ENCODE measurements around the gene TMEM263. TPM values are rescaled to one million over a fixed set of nuclear protein-coding genes. Genes with fewer than 3 reads are reported as not detected.

Gene TMEM263
- total RNA-seq, 1 experiment from 2014 or later, result 11.8 TPM

DNA sequence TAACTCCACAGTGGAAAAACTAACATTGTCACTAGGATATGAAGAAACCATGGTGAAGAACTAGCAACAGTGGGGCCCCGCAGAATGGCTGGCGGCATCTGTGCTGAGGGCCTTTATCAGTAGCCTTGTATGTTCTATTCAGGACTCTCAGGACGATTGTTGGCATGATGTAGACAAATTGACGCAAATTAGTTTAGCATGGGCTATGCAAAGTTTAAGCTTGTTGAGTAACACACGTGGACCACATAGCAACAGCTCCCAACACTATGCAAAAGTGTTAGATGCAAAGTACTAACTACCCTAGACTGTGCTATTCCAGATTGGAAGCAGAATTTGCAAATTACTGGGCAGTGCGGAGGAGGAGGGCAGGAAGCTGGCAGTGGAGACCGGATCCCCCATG is 38.2 kb upstream of the TMEM263 start:
- Mint-ChIP-seq H3K36me3 (ENCODE audit: insufficient read depth in 1 of 3, low read depth in 3 of 3) (no peaks in the 10 kb centered on the region), H3K27ac (no peak overlapping the region), H3K4me3 (no peak overlapping the region), H3K4me1 (peaks cover 30 to 31% of the 10 kb centered on the region in 2 experiments), H3K9me3 (no peaks in the 10 kb centered on the region), H3K27me3 (ENCODE audit: low read depth) (peaks cover 2% of the 10 kb centered on the region)
- Histone ChIP-seq H3K14ac (ENCODE audit: insufficient read depth, low read length) (no peak overlapping the region), H3T11ph (ENCODE audit: low read length) (no peak overlapping the region), H2BK15ac (ENCODE audit: low read depth, low read length) (no peak overlapping the region), H3K79me2 (ENCODE audit: insufficient read depth, low read length) (no peaks in the 10 kb centered on the region), H2BK5ac (ENCODE audit: insufficient read length, low read length) (no peak overlapping the region), H3K23me2 (ENCODE audit: insufficient read length, low read depth, low read length, poor library complexity, severe bottlenecking) (no peaks in the 10 kb centered on the region), H3K27ac (ENCODE audit: insufficient read length, low read depth, low read length) (no peak overlapping the region), H3K27me3 (ENCODE audit: insufficient read depth, low read length) (no peaks in the 10 kb centered on the region), H2AK5ac (ENCODE audit: insufficient read length, low read length) (no peak overlapping the region), H3K9ac (ENCODE audit: extremely low read depth, insufficient read length, low read length) (no peak overlapping the region), H4K8ac (replicated peaks; ENCODE audit: insufficient read length, low read depth, low read length) (no peak overlapping the region), H3K18ac (ENCODE audit: insufficient read length, low read depth, low read length) (no peak overlapping the region), H3K4me1 (ENCODE audit: insufficient read depth, low read length) (no peaks in the 10 kb centered on the region; the same call in 1 of the 2 replicates), H2AFZ (ENCODE audit: low read length) (no peak overlapping the region), H3K23ac (ENCODE audit: insufficient read length, low read depth, low read length) (no peak overlapping the region), H4K20me1 (ENCODE audit: control insufficient read depth, insufficient read depth, insufficient read length) (no peaks in the 10 kb centered on the region), H2BK12ac (ENCODE audit: insufficient read length, low read depth, low read length) (no peak overlapping the region), H3K4me2 (ENCODE audit: insufficient read depth, insufficient read length, low read length) (no peak overlapping the region), H4K5ac (ENCODE audit: insufficient read length, low read depth, low read length) (no peak overlapping the region), H3K56ac (ENCODE audit: insufficient read length, low read depth, low read length) (no peak overlapping the region), H2BK20ac (ENCODE audit: low read depth, low read length, poor library complexity, severe bottlenecking) (no peak overlapping the region), H3K9me3 (ENCODE audit: control insufficient read depth, low read depth, low read length) (no peaks in the 10 kb centered on the region), H4K91ac (ENCODE audit: insufficient read length, low read depth, low read length) (no peak overlapping the region), H3K79me1 (ENCODE audit: insufficient read depth, low read depth, low read length, poor library complexity, severe bottlenecking) (no peaks in the 10 kb centered on the region), H2BK120ac (ENCODE audit: low read depth, low read length, poor library complexity, severe bottlenecking) (no peak overlapping the region), H3K4ac (ENCODE audit: low read depth, low read length) (no peak overlapping the region)
- TF ChIP-seq, protein P1, sequence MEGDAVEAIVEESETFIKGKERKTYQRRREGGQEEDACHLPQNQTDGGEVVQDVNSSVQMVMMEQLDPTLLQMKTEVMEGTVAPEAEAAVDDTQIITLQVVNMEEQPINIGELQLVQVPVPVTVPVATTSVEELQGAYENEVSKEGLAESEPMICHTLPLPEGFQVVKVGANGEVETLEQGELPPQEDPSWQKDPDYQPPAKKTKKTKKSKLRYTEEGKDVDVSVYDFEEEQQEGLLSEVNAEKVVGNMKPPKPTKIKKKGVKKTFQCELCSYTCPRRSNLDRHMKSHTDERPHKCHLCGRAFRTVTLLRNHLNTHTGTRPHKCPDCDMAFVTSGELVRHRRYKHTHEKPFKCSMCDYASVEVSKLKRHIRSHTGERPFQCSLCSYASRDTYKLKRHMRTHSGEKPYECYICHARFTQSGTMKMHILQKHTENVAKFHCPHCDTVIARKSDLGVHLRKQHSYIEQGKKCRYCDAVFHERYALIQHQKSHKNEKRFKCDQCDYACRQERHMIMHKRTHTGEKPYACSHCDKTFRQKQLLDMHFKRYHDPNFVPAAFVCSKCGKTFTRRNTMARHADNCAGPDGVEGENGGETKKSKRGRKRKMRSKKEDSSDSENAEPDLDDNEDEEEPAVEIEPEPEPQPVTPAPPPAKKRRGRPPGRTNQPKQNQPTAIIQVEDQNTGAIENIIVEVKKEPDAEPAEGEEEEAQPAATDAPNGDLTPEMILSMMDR (conservative IDR thresholded peaks at IDR 0.05), result no peak
- no peak for DNase-seq
- WGBS (ENCODE audit: extremely low coverage, insufficient read length, low lambda C conversion rate), result no CpG with 5 or more reads among the region's 7 CpGs

All from H9 (cell line).